HepG2 (cell line): ENCODE data around the gene ACOXL. TPM values are rescaled to one million over a fixed set of nuclear protein-coding genes. Genes with fewer than 3 reads are reported as not detected.

Source experiments
- CBX5 ChIP-seq: sonication (generic); formaldehyde crosslinking; IDR thresholded peaks from 2 replicates; pipeline ENCODE4 v1.4.0; 2020; ENCODE audit warnings: missing genetic modification reagents, borderline replicate concordance
- CERS6 ChIP-seq: sonication (generic); formaldehyde crosslinking; IDR thresholded peaks from 2 replicates; pipeline ENCODE4 v1.5.0; 2020; ENCODE audit warnings: missing genetic modification reagents
- CSRNP1 ChIP-seq: sonication (generic); formaldehyde crosslinking; IDR thresholded peaks from 2 replicates; pipeline ENCODE4 v1.8.1; 2023; ENCODE audit warnings: mild to moderate bottlenecking, missing genetic modification reagents
- GTF2F1 ChIP-seq: fragments of 150-350 bp; IDR thresholded peaks from 2 replicates; pipeline ENCODE4 v1.6.1; 2014; ENCODE audit warnings: low read length
- HES4 ChIP-seq: sonication (generic); formaldehyde crosslinking; IDR thresholded peaks from 2 replicates; pipeline ENCODE4 v1.9.0; 2021; ENCODE audit warnings: mild to moderate bottlenecking, missing genetic modification reagents, borderline replicate concordance
- HOXA5 ChIP-seq: sonication (generic); formaldehyde crosslinking; IDR thresholded peaks from 2 replicates; pipeline ENCODE4 v1.4.0; 2020; ENCODE audit warnings: missing genetic modification reagents
- KDM6A ChIP-seq: IDR thresholded peaks from 2 replicates; pipeline ENCODE4 v1.6.1; 2016; ENCODE audit warnings: low read depth
- KLF15 ChIP-seq: sonication (generic); formaldehyde crosslinking; IDR thresholded peaks from 2 replicates; pipeline ENCODE4 v1.8.1; 2023; ENCODE audit warnings: borderline replicate concordance, mild to moderate bottlenecking, inconsistent platforms, missing genetic modification reagents, mixed read lengths
- MYNN ChIP-seq: sonication (generic); formaldehyde crosslinking; IDR thresholded peaks from 2 replicates; pipeline ENCODE4 v1.4.0; 2020; ENCODE audit warnings: mild to moderate bottlenecking, low read depth, missing genetic modification reagents
- PRPF4 ChIP-seq: fragments of 200-400 bp; formaldehyde crosslinking; IDR thresholded peaks from 2 replicates; pipeline ENCODE4 v1.6.1; 2016; ENCODE audit warnings: low read length, low read depth; ENCODE audit not compliant: poor library complexity, severe bottlenecking
- SETDB1 ChIP-seq: sonication (generic); formaldehyde crosslinking; IDR thresholded peaks from 2 replicates; pipeline ENCODE4 v1.5.1; 2020; ENCODE audit warnings: missing genetic modification reagents, mild to moderate bottlenecking, borderline replicate concordance
- TBL1XR1 ChIP-seq: fragments of 150-350 bp; IDR thresholded peaks from 2 replicates; pipeline ENCODE4 v1.6.1; 2014; ENCODE audit warnings: borderline replicate concordance, low read length; ENCODE audit not compliant: partially characterized antibody
- TRIM22 ChIP-seq: fragments of 450-650 bp; IDR thresholded peaks from 2 replicates; pipeline ENCODE4 v1.6.1; 2017
- WIZ ChIP-seq: sonication (generic); formaldehyde crosslinking; IDR thresholded peaks from 2 replicates; pipeline ENCODE4 v1.5.1; 2020; ENCODE audit warnings: mild to moderate bottlenecking, missing genetic modification reagents
- ZFP36 ChIP-seq: fragments of 150-350 bp; IDR thresholded peaks from 2 replicates; pipeline ENCODE4 v1.6.1; 2018; ENCODE audit warnings: borderline replicate concordance, low read length, low read depth; ENCODE audit not compliant: partially characterized antibody
- ZNF282 ChIP-seq: fragments of 450-650 bp; IDR thresholded peaks from 2 replicates; pipeline ENCODE4 v1.6.1; 2018; ENCODE audit not compliant: partially characterized antibody
- ZNF343 ChIP-seq: sonication (generic); formaldehyde crosslinking; IDR thresholded peaks from 2 replicates; pipeline ENCODE4 v1.4.0; 2020; ENCODE audit warnings: mild to moderate bottlenecking, missing genetic modification reagents
- ZNF446 ChIP-seq: sonication (generic); formaldehyde crosslinking; IDR thresholded peaks from 2 replicates; pipeline ENCODE4 v1.5.0; 2020; ENCODE audit warnings: mild to moderate bottlenecking, missing genetic modification reagents
- ZNF607 ChIP-seq: sonication (generic); formaldehyde crosslinking; IDR thresholded peaks from 2 replicates; pipeline ENCODE4 v1.5.1; 2020; ENCODE audit warnings: missing genetic modification reagents, mild to moderate bottlenecking, borderline replicate concordance
- polyA plus RNA-seq, 8 experiments: library from polyadenylated mRNA; depleted of rRNA in 3 of 8; stranded (reverse) in 7 of 8; unstranded in 1 of 8; fragments of >200 nt; fragmentation: Illumina TruSeq in 4 of 8; extraction: Trizol in 4 of 8; gene quantifications; 2 replicates each; pipeline versions ENCODE4 v1.2.1 to v1.2.3, GENCODE V29; 2011 to 2016; ENCODE audit warnings: low read depth in 4 of 8, missing spikeins in 1 of 8, mixed read lengths in 1 of 8; ENCODE audit not compliant: insufficient read depth in 1 of 8
- total RNA-seq, 5 experiments: library from RNA; depleted of rRNA; stranded (reverse); fragments of >200 nt; fragmentation: Illumina TruSeq; extraction: Trizol; gene quantifications; 2 replicates each; pipeline ENCODE4 v1.2.3, GENCODE V29; 2016; ENCODE audit warnings: low read depth in 1 of 5
- TF ChIP-seq, protein P1 (sequence below): sonication (generic); formaldehyde crosslinking; IDR thresholded peaks from 2 replicates; pipeline ENCODE4 v1.9.0; 2021; ENCODE audit warnings: mild to moderate bottlenecking, missing genetic modification reagents

The ACOXL gene
- total and polyA plus RNA-seq, 2 of the 13 experiments (the other 11 are each of a cell fraction or from before 2014, with no cell fraction given), result not detected

- TF ChIP-seq CERS6 (no peak), HES4 (no peak), TRIM22 (no peak), WIZ (no peak), SETDB1 (no peak), HOXA5 (peak; percentile 28; the same call in 1 of the 2 replicates), ZNF282 (no peak), CBX5 (CRISPR knock-in tag) (peak; percentile 57; the same call in 1 of the 2 replicates), ZNF607 (no peak), ZNF446 (no peak), KLF15 (no peak), CSRNP1 (CRISPR knock-in tag) (no peak), ZNF343 (CRISPR knock-in tag) (no peak), PRPF4 (no peak), ZFP36 (peak; percentile 18), TBL1XR1 (no peak), MYNN (CRISPR knock-in tag) (no peak; the same call in 1 of the 2 replicates), KDM6A (CRISPR knock-in tag) (no peak), GTF2F1 (no peak)
- TF ChIP-seq, protein P1, sequence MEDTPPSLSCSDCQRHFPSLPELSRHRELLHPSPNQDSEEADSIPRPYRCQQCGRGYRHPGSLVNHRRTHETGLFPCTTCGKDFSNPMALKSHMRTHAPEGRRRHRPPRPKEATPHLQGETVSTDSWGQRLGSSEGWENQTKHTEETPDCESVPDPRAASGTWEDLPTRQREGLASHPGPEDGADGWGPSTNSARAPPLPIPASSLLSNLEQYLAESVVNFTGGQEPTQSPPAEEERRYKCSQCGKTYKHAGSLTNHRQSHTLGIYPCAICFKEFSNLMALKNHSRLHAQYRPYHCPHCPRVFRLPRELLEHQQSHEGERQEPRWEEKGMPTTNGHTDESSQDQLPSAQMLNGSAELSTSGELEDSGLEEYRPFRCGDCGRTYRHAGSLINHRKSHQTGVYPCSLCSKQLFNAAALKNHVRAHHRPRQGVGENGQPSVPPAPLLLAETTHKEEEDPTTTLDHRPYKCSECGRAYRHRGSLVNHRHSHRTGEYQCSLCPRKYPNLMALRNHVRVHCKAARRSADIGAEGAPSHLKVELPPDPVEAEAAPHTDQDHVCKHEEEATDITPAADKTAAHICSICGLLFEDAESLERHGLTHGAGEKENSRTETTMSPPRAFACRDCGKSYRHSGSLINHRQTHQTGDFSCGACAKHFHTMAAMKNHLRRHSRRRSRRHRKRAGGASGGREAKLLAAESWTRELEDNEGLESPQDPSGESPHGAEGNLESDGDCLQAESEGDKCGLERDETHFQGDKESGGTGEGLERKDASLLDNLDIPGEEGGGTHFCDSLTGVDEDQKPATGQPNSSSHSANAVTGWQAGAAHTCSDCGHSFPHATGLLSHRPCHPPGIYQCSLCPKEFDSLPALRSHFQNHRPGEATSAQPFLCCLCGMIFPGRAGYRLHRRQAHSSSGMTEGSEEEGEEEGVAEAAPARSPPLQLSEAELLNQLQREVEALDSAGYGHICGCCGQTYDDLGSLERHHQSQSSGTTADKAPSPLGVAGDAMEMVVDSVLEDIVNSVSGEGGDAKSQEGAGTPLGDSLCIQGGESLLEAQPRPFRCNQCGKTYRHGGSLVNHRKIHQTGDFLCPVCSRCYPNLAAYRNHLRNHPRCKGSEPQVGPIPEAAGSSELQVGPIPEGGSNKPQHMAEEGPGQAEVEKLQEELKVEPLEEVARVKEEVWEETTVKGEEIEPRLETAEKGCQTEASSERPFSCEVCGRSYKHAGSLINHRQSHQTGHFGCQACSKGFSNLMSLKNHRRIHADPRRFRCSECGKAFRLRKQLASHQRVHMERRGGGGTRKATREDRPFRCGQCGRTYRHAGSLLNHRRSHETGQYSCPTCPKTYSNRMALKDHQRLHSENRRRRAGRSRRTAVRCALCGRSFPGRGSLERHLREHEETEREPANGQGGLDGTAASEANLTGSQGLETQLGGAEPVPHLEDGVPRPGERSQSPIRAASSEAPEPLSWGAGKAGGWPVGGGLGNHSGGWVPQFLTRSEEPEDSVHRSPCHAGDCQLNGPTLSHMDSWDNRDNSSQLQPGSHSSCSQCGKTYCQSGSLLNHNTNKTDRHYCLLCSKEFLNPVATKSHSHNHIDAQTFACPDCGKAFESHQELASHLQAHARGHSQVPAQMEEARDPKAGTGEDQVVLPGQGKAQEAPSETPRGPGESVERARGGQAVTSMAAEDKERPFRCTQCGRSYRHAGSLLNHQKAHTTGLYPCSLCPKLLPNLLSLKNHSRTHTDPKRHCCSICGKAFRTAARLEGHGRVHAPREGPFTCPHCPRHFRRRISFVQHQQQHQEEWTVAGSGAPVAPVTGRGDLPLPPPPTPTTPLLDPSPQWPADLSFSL (CRISPR knock-in tag), result no peak
These were observed 384.6 kb downstream of the ACOXL start (continued) for GRCh38 chr2:111116843-111117597.
